Activated naive CD8-positive, alpha-beta T cell treated with anti-CD3 and anti-CD28 coated beads, Interleukin-2, amount 50 U/mL, for 24 hours (primary cell): Measurements from ENCODE around the gene MSMO1.
"Not testable (repeated sequence)": the region's sequence is repeated elsewhere in the genome, so short reads cannot be mapped to it uniquely, and the experiment has no call there.

Source experiments
- ATAC-seq: fragments of 150-1000 bp; cut with Tn5 transposase; one replicate; pipeline ENCODE4 v1.10.0; 2021
- DNase-seq: peaks from one replicate; pipeline ENCODE4 v3.0.0; 2021
- H3K27ac Mint-ChIP-seq: one replicate; pipeline ENCODE4 v1.8.0; 2021; ENCODE audit warnings: mild to moderate bottlenecking, mixed read lengths
- H3K27me3 Mint-ChIP-seq: one replicate; pipeline ENCODE4 v1.8.0; 2021; ENCODE audit warnings: mixed read lengths
- H3K36me3 Mint-ChIP-seq: one replicate; pipeline ENCODE4 v1.8.0; 2021; ENCODE audit warnings: low read depth, mixed read lengths
- H3K4me1 Mint-ChIP-seq: one replicate; pipeline ENCODE4 v1.8.0; 2021; ENCODE audit warnings: mixed read lengths
- H3K4me3 Mint-ChIP-seq: one replicate; pipeline ENCODE4 v1.8.0; 2021; ENCODE audit warnings: mild to moderate bottlenecking, moderate library complexity, mixed read lengths
- H3K9me3 Mint-ChIP-seq: one replicate; pipeline ENCODE4 v1.8.0; 2021; ENCODE audit warnings: mixed read lengths

MSMO1 gene

GRCh38 chr4:165331823-165332222 is 4.4 kb downstream of the MSMO1 start:
- Mint-ChIP-seq H3K9me3 (no peaks in the 10 kb centered on the region), H3K4me3 (peak overlapping the region; percentile 10), H3K27me3 (no peaks in the 10 kb centered on the region), H3K27ac (peak overlapping the region; percentile 35), H3K4me1 (peaks cover 31% of the 10 kb centered on the region), H3K36me3 (peaks cover 27% of the 10 kb centered on the region)
- DNase-seq (no peak), ATAC-seq (no peak)

DNA sequence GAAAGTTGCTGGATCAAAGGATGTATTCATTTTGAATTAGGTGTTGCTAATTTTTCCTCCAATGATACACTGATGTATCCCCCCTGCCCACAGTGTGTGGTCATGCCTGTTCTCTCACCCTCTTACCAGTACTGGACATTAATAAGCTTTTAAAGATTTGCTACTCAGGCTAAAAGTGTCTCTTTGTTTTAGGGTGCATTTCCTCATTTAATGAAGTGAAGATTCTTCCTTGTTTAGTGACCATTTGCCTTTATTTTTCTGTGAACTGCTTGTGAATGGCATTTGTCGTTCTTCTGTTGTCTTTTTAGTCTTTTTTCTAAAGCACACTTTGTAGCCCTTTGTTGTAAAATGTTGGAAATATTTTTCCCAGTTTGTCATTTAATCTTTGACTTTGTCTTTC is 5.0 kb downstream of the MSMO1 start:
- no peaks in the 10 kb centered on the region for H3K27me3 Mint-ChIP-seq
- H3K36me3 Mint-ChIP-seq: peaks cover 29% of the 10 kb centered on the region
- DNase-seq (no peak), ATAC-seq (no peak)
- peaks cover 31% of the 10 kb centered on the region for H3K4me1 Mint-ChIP-seq
- no peak overlapping the region for H3K27ac Mint-ChIP-seq
- H3K9me3 Mint-ChIP-seq: no peaks in the 10 kb centered on the region
- H3K4me3 Mint-ChIP-seq: no peak overlapping the region

DNA sequence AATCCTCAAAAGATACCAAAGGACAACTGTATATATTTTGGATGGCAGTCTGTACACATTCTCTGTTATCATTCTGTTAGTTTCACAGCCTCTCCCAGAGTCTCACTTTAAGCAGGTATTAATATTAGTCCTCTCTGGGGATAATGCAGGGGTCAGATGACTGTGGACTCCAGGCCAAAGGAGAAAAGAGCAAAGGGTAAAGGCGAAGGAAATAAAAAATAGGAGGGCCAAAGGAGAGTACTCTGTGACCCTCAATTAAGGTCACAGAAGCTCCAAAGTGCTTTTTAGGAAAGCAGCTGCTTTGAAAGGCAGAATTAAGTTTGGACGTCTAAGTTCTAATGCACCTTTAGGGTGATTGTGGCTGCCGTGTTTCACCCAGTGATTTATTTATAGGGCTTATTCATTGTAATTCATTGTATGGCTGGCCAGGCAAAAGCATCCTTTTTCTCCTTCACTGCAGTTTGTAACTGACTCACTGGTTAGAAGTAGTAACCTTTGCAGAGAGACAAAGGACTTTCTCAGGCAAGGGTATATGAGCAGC is 7.8 kb downstream of the MSMO1 start:
- no peak for DNase-seq
- Mint-ChIP-seq H3K27ac (peak overlapping the region; percentile 1), H3K27me3 (no peaks in the 10 kb centered on the region), H3K36me3 (peaks cover 44% of the 10 kb centered on the region), H3K9me3 (no peaks in the 10 kb centered on the region), H3K4me1 (peaks cover 26% of the 10 kb centered on the region), H3K4me3 (no peak overlapping the region)
- no peak for ATAC-seq

- peaks cover 45% of the 10 kb centered on the region for H3K36me3 Mint-ChIP-seq
- no peaks in the 10 kb centered on the region for H3K27me3 Mint-ChIP-seq
- no peaks in the 10 kb centered on the region for H3K9me3 Mint-ChIP-seq
- ATAC-seq (no peak), DNase-seq (no peak)
- peaks cover 11% of the 10 kb centered on the region for H3K4me1 Mint-ChIP-seq
- no peak overlapping the region for H3K27ac Mint-ChIP-seq
- no peak overlapping the region for H3K4me3 Mint-ChIP-seq
These were observed 9.3 kb downstream of the MSMO1 start for GRCh38 chr4:165336743-165337142.

- not testable (repeated sequence) for ATAC-seq, H3K27me3 Mint-ChIP-seq, H3K4me3 Mint-ChIP-seq, DNase-seq, H3K27ac Mint-ChIP-seq, H3K4me1 Mint-ChIP-seq, H3K9me3 Mint-ChIP-seq
- H3K36me3 Mint-ChIP-seq: peaks cover 27% of the 10 kb centered on the region
These were observed 14.9 kb downstream of the MSMO1 start for GRCh38 chr4:165342340-165342739.

DNA sequence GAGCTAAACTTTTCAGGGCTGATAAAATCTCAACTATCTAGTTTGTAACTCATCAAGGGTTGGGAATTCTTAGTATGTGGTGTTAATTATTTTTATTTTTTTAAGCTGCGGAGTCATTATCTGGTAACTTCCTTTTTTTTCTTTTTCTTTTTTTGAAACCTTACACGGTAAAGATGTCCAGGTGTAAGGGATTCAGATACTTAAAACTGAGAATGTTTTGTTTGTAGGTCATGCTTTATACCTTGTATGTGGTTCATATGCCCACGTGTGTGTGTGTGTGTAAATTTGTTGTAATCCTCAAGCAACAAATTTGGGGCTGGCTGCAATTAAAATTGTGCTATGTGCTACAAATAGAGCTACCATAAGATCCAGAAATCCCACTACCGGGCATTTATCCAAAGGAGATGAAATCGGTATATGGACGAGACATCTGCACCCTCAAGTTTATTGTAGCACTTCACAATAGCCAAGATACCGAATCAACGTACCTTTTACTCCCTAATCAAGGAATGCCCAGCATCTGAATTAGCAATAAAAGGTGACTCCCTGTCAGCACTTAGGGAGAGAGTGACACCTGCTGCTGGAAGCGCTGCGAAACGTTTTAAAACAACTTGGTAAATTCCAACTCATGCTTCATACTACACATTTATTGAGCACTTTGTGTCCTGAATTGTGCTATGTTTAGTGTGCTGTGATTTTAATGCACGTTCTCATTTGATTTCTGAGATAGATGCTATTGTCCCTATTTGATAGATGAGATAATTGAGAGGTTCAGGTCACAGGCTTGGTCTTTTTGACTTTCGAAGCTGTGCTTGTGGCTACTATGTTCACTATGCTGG is 16.1 kb downstream of the MSMO1 start:
- no peak for DNase-seq
- Mint-ChIP-seq H3K36me3 (peaks cover 20% of the 10 kb centered on the region), H3K4me3 (no peak overlapping the region), H3K9me3 (no peaks in the 10 kb centered on the region), H3K4me1 (no peaks in the 10 kb centered on the region), H3K27me3 (no peaks in the 10 kb centered on the region), H3K27ac (no peak overlapping the region)
- no peak for ATAC-seq

GRCh38 chr4:165345666-165346417 is 18.4 kb downstream of the MSMO1 start:
- ATAC-seq (no peak), DNase-seq (no peak)
- Mint-ChIP-seq H3K27me3 (no peaks in the 10 kb centered on the region), H3K4me1 (no peaks in the 10 kb centered on the region), H3K9me3 (no peaks in the 10 kb centered on the region), H3K36me3 (peaks cover 8% of the 10 kb centered on the region), H3K27ac (no peak overlapping the region), H3K4me3 (no peak overlapping the region)

GRCh38 chr4:165347647-165348569 is 20.4 kb downstream of the MSMO1 start:
- Mint-ChIP-seq H3K9me3 (no peaks in the 10 kb centered on the region), H3K4me3 (no peak overlapping the region), H3K36me3 (no peaks in the 10 kb centered on the region), H3K27me3 (peaks cover 3% of the 10 kb centered on the region), H3K27ac (no peak overlapping the region), H3K4me1 (no peaks in the 10 kb centered on the region)
- ATAC-seq (no peak), DNase-seq (no peak)

DNA sequence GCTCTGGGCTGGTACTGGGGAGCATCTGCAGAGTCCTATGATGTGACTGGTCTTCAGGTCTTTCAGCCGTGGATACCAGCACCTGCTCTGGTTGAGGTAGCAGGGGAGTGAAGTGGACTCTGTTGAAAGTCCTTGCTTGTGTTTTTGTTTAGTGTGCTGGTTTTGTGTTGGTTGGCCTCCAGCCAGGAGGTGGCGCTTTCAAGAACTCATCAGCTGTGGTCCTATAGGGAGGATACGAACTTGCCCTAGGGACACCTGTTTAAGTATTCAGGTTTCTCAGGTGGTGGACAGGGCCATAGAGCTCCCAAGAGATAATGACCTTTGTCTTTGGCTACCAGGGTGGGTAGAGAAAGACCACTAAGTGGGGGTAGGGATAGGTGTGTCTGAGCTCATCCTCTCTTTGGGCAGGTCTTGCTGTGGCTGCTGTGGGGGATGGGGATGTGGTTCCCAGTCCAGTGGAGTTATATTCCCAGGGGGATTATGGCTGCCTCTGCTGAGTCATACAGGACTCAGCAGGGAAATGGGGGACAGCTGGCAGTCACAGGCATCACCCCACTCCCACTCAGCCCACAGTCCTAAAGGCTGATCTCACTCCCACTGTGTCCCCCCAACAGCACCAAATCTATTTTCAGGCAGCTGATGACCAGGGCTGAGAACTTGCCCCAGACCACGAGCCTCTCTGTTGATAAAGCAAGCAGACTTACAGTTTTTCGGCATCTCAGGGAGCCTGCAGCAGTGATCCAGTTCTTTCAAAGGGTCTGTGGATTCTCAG is 24.1 kb downstream of the MSMO1 start:
- ATAC-seq: no peak
- Mint-ChIP-seq H3K27ac (no peak overlapping the region), H3K4me1 (no peaks in the 10 kb centered on the region), H3K27me3 (peaks cover 10% of the 10 kb centered on the region), H3K9me3 (no peaks in the 10 kb centered on the region), H3K36me3 (no peaks in the 10 kb centered on the region), H3K4me3 (no peak overlapping the region)
- DNase-seq: no peak

GRCh38 chr4:165355900-165356300 is 28.4 kb downstream of the MSMO1 start:
- H3K27me3 Mint-ChIP-seq: peaks cover 19% of the 10 kb centered on the region
- H3K9me3 Mint-ChIP-seq: no peaks in the 10 kb centered on the region
- DNase-seq: peak; percentile 22
- no peak overlapping the region for H3K4me3 Mint-ChIP-seq
- no peaks in the 10 kb centered on the region for H3K4me1 Mint-ChIP-seq
- no peak for ATAC-seq
- no peaks in the 10 kb centered on the region for H3K36me3 Mint-ChIP-seq
- H3K27ac Mint-ChIP-seq: no peak overlapping the region

DNA sequence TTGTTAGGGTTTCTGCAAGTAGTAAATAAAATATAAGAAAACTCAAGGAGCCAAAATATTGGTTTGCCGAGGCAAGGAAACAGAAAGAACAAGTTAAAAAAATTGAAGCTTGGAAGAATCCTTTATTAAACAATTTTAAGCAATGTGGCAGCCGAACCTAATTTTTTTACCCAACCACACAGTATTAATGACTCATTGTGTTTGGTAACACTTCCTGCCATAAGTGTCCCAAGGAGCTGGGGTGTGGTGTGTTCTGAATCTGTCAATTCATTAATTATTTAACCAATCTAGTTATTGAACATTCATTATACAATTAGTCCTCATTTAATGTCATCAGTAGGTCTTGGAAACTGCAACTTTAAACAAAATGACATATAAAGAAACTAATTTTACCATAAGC is 32.0 kb downstream of the MSMO1 start:
- no peak for ATAC-seq
- Mint-ChIP-seq H3K4me3 (no peak overlapping the region), H3K27ac (no peak overlapping the region), H3K9me3 (no peaks in the 10 kb centered on the region), H3K27me3 (peaks cover 26% of the 10 kb centered on the region), H3K4me1 (no peaks in the 10 kb centered on the region), H3K36me3 (no peaks in the 10 kb centered on the region)
- no peak for DNase-seq

GRCh38 chr4:165360041-165360695 is 32.7 kb downstream of the MSMO1 start:
- ATAC-seq (no peak), DNase-seq (no peak)
- H3K4me1 Mint-ChIP-seq: no peaks in the 10 kb centered on the region
- peaks cover 26% of the 10 kb centered on the region for H3K27me3 Mint-ChIP-seq
- no peaks in the 10 kb centered on the region for H3K9me3 Mint-ChIP-seq
- H3K4me3 Mint-ChIP-seq: no peak overlapping the region
- H3K27ac Mint-ChIP-seq: no peak overlapping the region
- no peaks in the 10 kb centered on the region for H3K36me3 Mint-ChIP-seq

GRCh38 chr4:165360985-165361670 is 33.7 kb downstream of the MSMO1 start:
- Mint-ChIP-seq H3K36me3 (no peaks in the 10 kb centered on the region), H3K9me3 (no peaks in the 10 kb centered on the region), H3K27me3 (peaks cover 21% of the 10 kb centered on the region), H3K27ac (no peak overlapping the region), H3K4me1 (no peaks in the 10 kb centered on the region), H3K4me3 (no peak overlapping the region)
- no peak for DNase-seq
- no peak for ATAC-seq
